Psoas muscle (tissue), 8 donors: ENCODE measurements around the gene KCNAB1. TPM values are rescaled to one million over a fixed set of nuclear protein-coding genes. Genes with fewer than 3 reads are reported as not detected.

Experiments used
- ATAC-seq, 4 donors: fragments of 200-7000 bp; cut with Tn5 transposase; one replicate each; pipeline ENCODE4 v1.9.1; 2020; ENCODE audit warnings: moderate library complexity in 3 of 4, mild to moderate bottlenecking in 2 of 4
- DNase-seq, 2 donors: peaks; one replicate each; pipeline ENCODE4 v3.0.0-alpha.2; 2020
- H3K27ac ChIP-seq: fragments of 200-600 bp; one replicate; pipeline ENCODE4 v1.8.0; 2022
- H3K27me3 ChIP-seq, 3 donors: fragments of 200-600 bp in 1 of 3; one replicate each; pipeline versions ENCODE4 v1.6.1 to v1.8.0; 2013 to 2022; ENCODE audit warnings: low read length in 2 of 3, mild to moderate bottlenecking in 2 of 3, moderate library complexity in 1 of 3; ENCODE audit not compliant: insufficient read depth in 3 of 3
- H3K36me3 ChIP-seq, 2 donors: fragments of 200-600 bp in 1 of 2; one replicate each; pipeline versions ENCODE4 v1.6.1 to v1.8.0; 2013 to 2022; ENCODE audit warnings: low read depth in 1 of 2, mild to moderate bottlenecking in 1 of 2, moderate library complexity in 1 of 2; ENCODE audit not compliant: insufficient read depth in 1 of 2
- H3K4me1 ChIP-seq: fragments of 200-600 bp; one replicate; pipeline ENCODE4 v1.8.0; 2022
- H3K4me3 ChIP-seq: fragments of 200-600 bp; one replicate; pipeline ENCODE4 v1.8.0; 2022; ENCODE audit warnings: mild to moderate bottlenecking
- H3K9me3 ChIP-seq: fragments of 200-600 bp; one replicate; pipeline ENCODE4 v1.8.0; 2022
- WGBS, 3 donors: extraction: QIAGEN DNeasy Blood & Tissue Kit; methylation state at CpG; one replicate each; pipeline versions ENCODE4 v1.1.6 to v1.1.7; 2013; 5-methylcytosine and 5-hydroxymethylcytosine counted together
- intact Hi-C, 2 donors: fragments of 100-400 bp; cut with DNase I; formaldehyde crosslinking; loops; one replicate each; pipeline versions ENCODE4 v1.11.0 to v1.14.2; 2022
- polyA plus RNA-seq, 3 donors: library from polyadenylated mRNA; stranded (reverse); fragments of 200-250 nt; gene quantifications; one replicate each; pipeline ENCODE4 v1.2.3, GENCODE V29; 2013
- total RNA-seq, 4 donors: library from RNA; stranded (reverse); fragmentation: NEBNext Ultra II Directional in 2 of 4; extraction: Animal tissue kit (Norgen Biotek cat#: 25700) in 2 of 4; gene quantifications; one replicate each; pipeline versions ENCODE4 v1.2.1 to v1.2.4, GENCODE V29; 2021 to 2023
- TF ChIP-seq, protein P1 (sequence below): fragments of 200-600 bp; IDR thresholded peaks from one replicate; pipeline ENCODE4 v1.8.0; 2022; ENCODE audit warnings: antibody characterized with exemption
- donor health status: healthy with polysubstance abuse.
- donor health status: DM: no; HTN: no; CAD: no; lungs with moderate emphysema.
- donor health status: Bipolar disorder and iron deficiency.
- donor health status: healthy.
- donor health status: DM: yes; HTN: yes; CAD: no.
- donor health status: DM: no; HTN: no; CAD: no.
- donor health status: DM: no; HTN: no; CAD: no.
- donor health status: DM: yes; HTN: yes; CAD: no.

The KCNAB1 gene
- total and polyA plus RNA-seq, 7 donors, result 0.66 to 3.1 (median 0.91) TPM

DNA sequence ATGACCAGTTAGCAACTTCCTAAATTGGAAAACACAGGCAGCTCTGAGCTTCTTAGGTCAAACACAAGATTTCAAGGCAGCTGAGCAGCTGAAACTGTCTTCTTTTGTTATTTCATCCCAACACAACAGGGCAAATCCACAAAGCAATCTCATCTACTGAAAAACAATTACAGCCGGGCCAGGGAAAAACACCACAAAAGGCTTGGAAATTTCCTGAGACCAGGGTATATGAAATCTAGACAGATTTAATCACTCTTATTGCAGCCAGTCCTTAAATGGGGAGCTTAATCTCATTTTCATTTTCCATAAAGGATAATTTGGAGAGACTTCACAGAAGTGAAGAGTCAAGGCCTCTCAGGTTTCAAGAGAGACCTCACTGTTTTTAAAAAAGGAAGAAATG, 252.7 kb downstream of the KCNAB1 start:
- intact Hi-C loops, result no loop called here
- Histone ChIP-seq H3K27me3 (no peaks in the 10 kb centered on the region), H3K4me3 (no peak overlapping the region), H3K27ac (no peak overlapping the region), H3K9me3 (no peaks in the 10 kb centered on the region), H3K36me3 (no peaks in the 10 kb centered on the region), H3K4me1 (no peaks in the 10 kb centered on the region)
- DNase-seq, result no peak
- WGBS, 3 donors, result 42 to 60% (median 43%) methylated on average over 1 of the region's 1 CpG
- TF ChIP-seq, protein P1, sequence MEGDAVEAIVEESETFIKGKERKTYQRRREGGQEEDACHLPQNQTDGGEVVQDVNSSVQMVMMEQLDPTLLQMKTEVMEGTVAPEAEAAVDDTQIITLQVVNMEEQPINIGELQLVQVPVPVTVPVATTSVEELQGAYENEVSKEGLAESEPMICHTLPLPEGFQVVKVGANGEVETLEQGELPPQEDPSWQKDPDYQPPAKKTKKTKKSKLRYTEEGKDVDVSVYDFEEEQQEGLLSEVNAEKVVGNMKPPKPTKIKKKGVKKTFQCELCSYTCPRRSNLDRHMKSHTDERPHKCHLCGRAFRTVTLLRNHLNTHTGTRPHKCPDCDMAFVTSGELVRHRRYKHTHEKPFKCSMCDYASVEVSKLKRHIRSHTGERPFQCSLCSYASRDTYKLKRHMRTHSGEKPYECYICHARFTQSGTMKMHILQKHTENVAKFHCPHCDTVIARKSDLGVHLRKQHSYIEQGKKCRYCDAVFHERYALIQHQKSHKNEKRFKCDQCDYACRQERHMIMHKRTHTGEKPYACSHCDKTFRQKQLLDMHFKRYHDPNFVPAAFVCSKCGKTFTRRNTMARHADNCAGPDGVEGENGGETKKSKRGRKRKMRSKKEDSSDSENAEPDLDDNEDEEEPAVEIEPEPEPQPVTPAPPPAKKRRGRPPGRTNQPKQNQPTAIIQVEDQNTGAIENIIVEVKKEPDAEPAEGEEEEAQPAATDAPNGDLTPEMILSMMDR, result no peak
- no peak for ATAC-seq

DNA sequence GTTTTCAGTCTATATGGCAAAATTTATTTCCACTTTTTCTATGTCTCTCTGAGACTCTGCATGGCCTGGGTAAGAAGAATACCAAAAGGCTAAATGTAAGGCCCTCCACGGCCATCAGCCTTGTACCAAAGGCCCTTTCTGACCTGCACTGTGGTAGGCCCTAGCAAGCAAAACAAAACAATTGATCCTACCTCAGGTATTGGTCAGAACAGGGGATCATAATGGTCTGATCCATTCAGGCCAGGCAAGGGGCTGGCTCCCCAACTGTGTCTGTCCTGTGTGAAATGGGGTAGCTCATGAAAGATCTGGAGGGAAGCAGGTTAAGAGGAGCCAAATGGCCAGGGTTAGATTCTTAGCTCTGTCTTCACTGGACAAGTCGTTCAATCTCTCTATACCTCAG, 253.3 kb downstream of the KCNAB1 start:
- Histone ChIP-seq H3K4me1 (no peaks in the 10 kb centered on the region), H3K27me3 (no peaks in the 10 kb centered on the region), H3K4me3 (no peak overlapping the region), H3K27ac (no peak overlapping the region), H3K36me3 (no peaks in the 10 kb centered on the region), H3K9me3 (no peaks in the 10 kb centered on the region)
- DNase-seq (no peak), ATAC-seq (no peak)
- TF ChIP-seq, protein P1, result no peak
- intact Hi-C loops, result no loop called here
- 88 to 97% (median 94%) methylated on average over 2 of the region's 2 CpGs for WGBS, 3 donors

DNA sequence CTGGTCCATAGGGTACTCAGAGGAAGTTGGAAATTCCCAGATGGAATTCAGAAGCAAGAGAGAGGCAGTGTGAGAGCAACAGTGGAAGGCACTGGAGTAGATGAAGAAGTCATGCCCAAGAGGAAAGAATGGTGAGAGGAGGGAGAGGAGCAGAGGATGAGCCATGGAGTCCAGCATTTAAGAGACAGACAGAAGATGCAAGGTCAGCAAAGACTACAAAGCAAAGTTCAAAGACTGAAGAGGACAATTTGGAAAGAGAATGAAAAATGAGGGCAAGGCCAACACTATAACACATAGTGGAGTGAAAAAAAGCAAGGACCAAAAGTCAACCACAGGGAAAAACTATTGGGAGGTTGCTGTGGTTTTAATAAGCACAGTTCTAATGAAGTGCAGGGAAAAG, 255.8 kb downstream of the KCNAB1 start:
- no peak for DNase-seq
- no peak overlapping the region for H3K27ac ChIP-seq
- H3K4me1 ChIP-seq, result no peaks in the 10 kb centered on the region
- no peak for ATAC-seq
- no peaks in the 10 kb centered on the region for H3K9me3 ChIP-seq
- TF ChIP-seq, protein P1, result no peak
- no peak overlapping the region for H3K4me3 ChIP-seq
- intact Hi-C loops, result no loop called here
- H3K36me3 ChIP-seq, result no peaks in the 10 kb centered on the region
- H3K27me3 ChIP-seq, result no peaks in the 10 kb centered on the region

DNA sequence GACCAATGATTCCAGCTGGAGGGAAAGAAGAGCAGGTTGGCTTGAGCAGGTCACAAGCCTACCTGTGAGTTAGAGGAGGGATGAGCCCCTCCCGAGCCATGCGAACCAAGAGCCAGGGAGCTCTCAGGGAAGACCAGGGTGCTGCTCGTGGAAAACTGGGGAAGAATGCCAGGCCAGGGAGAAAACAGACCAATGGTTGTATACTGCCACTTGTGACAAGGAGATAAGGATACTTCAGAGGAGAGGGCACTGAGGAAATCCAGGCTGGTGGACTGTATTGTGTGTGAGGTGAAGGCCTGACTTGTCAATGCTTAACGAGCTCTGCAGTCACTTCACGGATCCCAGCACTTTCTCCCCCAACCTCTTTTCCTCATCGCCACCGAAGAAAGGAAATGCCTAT, 256.9 kb downstream of the KCNAB1 start:
- H3K4me1 ChIP-seq, result no peaks in the 10 kb centered on the region
- no peak overlapping the region for H3K27ac ChIP-seq
- TF ChIP-seq, protein P1, result no peak
- WGBS, 3 donors, result 86 to 90% (median 88%) methylated on average over 7 of the region's 7 CpGs
- H3K27me3 ChIP-seq, result no peaks in the 10 kb centered on the region
- no peak overlapping the region for H3K4me3 ChIP-seq
- H3K9me3 ChIP-seq, result no peaks in the 10 kb centered on the region
- DNase-seq (no peak), ATAC-seq (no peak)
- no peaks in the 10 kb centered on the region for H3K36me3 ChIP-seq
- intact Hi-C loops, result no loop called here

DNA sequence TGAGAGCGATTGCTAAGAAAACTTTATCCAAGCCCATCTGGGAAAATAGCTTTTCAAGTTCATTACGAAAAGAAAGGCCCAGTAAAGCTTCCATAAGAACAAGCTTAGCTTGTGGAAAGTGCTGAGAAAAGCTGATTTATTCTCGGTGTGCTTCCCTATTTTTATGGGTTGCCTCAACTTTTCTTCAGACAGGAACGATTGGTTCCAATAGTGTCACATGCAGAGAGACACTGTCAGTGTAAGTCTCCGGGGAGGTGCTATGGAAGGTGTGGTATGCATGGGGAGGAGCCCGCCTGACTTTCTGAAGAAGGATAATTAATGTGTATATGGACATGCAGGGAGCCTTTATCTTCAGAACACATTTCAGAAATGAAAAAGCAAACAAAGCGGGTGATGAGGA, 257.3 kb downstream of the KCNAB1 start:
- DNase-seq, result no peak
- Histone ChIP-seq H3K36me3 (no peaks in the 10 kb centered on the region), H3K9me3 (no peaks in the 10 kb centered on the region), H3K27ac (no peak overlapping the region), H3K4me1 (no peaks in the 10 kb centered on the region), H3K4me3 (no peak overlapping the region), H3K27me3 (no peaks in the 10 kb centered on the region)
- whole genome bisulfite sequencing, 3 donors, result 86 to 90% (median 89%) methylated on average over 7 of the region's 7 CpGs
- no peak for ATAC-seq
- TF ChIP-seq, protein P1, result no peak
- intact Hi-C loops, result no loop called here
